Measurements from ENCODE around the gene SCGB1A1. TPM values are rescaled to one million over a fixed set of nuclear protein-coding genes. Genes with fewer than 3 reads are reported as not detected.

The SCGB1A1 gene
- total and polyA plus RNA-seq, 7 donors, result 11.4 TPM; not detected in 6

- Histone ChIP-seq H3K36me3 (no peaks in the 10 kb centered on the region), H3K9me3 (no peaks in the 10 kb centered on the region), H3K4me1 (peaks cover 0 to 40% (median 38%) of the 10 kb centered on the region in 4 donors), H3K4me3 (no peak overlapping the region), H3K27ac (no peak overlapping the region), H3K27me3 (no peaks in the 10 kb centered on the region)
- intact Hi-C loops (cut with DNase I), result no loop called here
- no peak for TF ChIP-seq POLR2AphosphoS5 (IDR thresholded peaks at IDR 0.05)
- no peak for TF ChIP-seq EP300 (IDR thresholded peaks at IDR 0.05)
- TF ChIP-seq POLR2A (IDR thresholded peaks at IDR 0.05), result no peak
- TF ChIP-seq, protein P1, sequence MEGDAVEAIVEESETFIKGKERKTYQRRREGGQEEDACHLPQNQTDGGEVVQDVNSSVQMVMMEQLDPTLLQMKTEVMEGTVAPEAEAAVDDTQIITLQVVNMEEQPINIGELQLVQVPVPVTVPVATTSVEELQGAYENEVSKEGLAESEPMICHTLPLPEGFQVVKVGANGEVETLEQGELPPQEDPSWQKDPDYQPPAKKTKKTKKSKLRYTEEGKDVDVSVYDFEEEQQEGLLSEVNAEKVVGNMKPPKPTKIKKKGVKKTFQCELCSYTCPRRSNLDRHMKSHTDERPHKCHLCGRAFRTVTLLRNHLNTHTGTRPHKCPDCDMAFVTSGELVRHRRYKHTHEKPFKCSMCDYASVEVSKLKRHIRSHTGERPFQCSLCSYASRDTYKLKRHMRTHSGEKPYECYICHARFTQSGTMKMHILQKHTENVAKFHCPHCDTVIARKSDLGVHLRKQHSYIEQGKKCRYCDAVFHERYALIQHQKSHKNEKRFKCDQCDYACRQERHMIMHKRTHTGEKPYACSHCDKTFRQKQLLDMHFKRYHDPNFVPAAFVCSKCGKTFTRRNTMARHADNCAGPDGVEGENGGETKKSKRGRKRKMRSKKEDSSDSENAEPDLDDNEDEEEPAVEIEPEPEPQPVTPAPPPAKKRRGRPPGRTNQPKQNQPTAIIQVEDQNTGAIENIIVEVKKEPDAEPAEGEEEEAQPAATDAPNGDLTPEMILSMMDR (IDR thresholded peaks at IDR 0.05), result no peak
- DNase-seq, result no peak
- 33 to 66% methylated on average over 5 of the region's 5 CpGs for WGBS, 2 donors
These were observed 13.9 kb upstream of the SCGB1A1 start for GRCh38 chr11:62404901-62405300.

- no peaks in the 10 kb centered on the region for H3K36me3 ChIP-seq
- H3K27me3 ChIP-seq, result no peaks in the 10 kb centered on the region
- H3K27ac ChIP-seq, result no peak overlapping the region
- intact Hi-C loops (cut with DNase I), result no loop called here
- WGBS, 2 donors, result 34 to 63% methylated on average over 4 of the region's 4 CpGs
- H3K4me1 ChIP-seq, result peaks cover 0 to 29% (median 27%) of the 10 kb centered on the region in 4 donors
- no peak overlapping the region for H3K4me3 ChIP-seq
- DNase-seq, result no peak
- TF ChIP-seq EP300 (IDR thresholded peaks at IDR 0.05) (no peak), POLR2AphosphoS5 (IDR thresholded peaks at IDR 0.05) (no peak), POLR2A (IDR thresholded peaks at IDR 0.05) (no peak)
- TF ChIP-seq, protein P1 (IDR thresholded peaks at IDR 0.05), result no peak
- no peaks in the 10 kb centered on the region for H3K9me3 ChIP-seq
These were observed 12.8 kb upstream of the SCGB1A1 start for GRCh38 chr11:62406034-62406433.

DNA sequence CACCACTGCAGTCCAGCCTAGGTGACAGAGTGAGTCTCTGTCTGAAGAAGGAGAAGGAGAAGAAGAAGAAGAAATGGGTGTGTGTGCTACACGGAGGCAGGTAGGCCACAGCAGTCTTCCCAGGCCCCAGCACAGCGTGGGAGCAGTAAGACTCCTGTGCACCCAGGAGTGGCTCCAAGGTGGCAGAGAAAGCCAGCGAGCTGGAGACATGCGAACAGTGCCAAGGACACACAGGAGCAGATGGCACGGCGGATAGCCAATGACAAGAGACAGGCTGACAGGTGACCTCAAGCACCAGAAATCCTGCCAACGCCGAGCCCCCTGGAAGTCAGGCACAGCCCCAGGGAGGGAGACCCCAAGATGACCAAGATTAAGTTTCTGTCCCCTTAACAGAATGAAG is 9.0 kb upstream of the SCGB1A1 start:
- DNase-seq, result no peak
- no peak for TF ChIP-seq EP300 (IDR thresholded peaks at IDR 0.05)
- TF ChIP-seq, protein P1 (IDR thresholded peaks at IDR 0.05), result no peak
- no peak for TF ChIP-seq POLR2A (IDR thresholded peaks at IDR 0.05)
- no peak for TF ChIP-seq POLR2AphosphoS5 (IDR thresholded peaks at IDR 0.05)
- no peaks in the 10 kb centered on the region for H3K36me3 ChIP-seq
- H3K9me3 ChIP-seq, result no peaks in the 10 kb centered on the region
- H3K27me3 ChIP-seq, result no peaks in the 10 kb centered on the region
- H3K4me3 ChIP-seq, result no peak overlapping the region
- H3K27ac ChIP-seq, result no peak overlapping the region
- intact Hi-C loops (cut with DNase I), result no loop called here
- 91 to 95% methylated on average over 8 of the region's 8 CpGs for WGBS, 2 donors
- no peaks in the 10 kb centered on the region for H3K4me1 ChIP-seq

DNA sequence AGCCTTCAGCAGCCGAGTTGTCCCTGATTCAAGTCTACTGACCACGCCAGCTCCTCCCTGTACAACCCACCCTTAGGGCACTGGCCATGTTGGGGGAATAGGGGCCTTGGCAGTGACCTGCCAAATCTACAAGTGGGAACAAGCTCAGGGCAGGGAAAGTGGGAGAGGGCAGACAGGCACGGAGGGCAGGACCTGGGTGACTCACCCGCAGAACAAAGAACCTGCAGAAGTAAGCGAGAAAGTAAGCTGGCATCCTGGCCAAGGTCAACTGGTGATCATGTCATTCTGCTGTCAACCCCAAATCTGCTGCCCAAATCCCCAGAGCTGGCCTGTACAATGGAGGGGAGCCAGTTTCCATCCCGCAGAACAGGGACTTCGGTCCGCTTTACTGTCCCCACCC is 7.9 kb upstream of the SCGB1A1 start:
- Histone ChIP-seq H3K27me3 (no peaks in the 10 kb centered on the region), H3K36me3 (no peaks in the 10 kb centered on the region), H3K9me3 (no peaks in the 10 kb centered on the region), H3K4me1 (no peaks in the 10 kb centered on the region), H3K27ac (no peak overlapping the region), H3K4me3 (no peak overlapping the region)
- TF ChIP-seq EP300 (IDR thresholded peaks at IDR 0.05) (no peak), POLR2A (IDR thresholded peaks at IDR 0.05) (no peak), POLR2AphosphoS5 (IDR thresholded peaks at IDR 0.05) (no peak)
- TF ChIP-seq, protein P1 (IDR thresholded peaks at IDR 0.05), result no peak
- no peak for DNase-seq
- intact Hi-C loops (cut with DNase I), result no loop called here
- WGBS, 2 donors, result 86 to 91% methylated on average over 8 of the region's 8 CpGs

DNA sequence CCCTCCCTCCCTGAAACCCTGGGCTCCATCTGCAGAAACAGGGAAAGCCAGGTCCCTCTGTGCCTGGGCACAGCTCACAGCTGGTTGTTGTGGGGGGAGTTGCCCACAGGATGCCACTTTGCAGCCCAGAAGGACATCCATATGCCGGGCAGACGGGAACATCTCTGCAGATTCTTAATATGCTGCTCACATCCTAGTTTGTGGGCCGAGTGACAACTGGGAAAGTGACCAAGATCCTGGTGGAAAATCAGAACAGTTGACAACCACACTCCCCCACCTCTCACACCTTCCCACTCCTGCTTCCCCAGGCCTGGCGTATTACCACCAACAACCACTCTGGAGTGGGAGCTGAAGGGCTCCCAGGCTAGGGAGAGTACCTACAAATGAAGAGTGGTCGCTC is 7.3 kb upstream of the SCGB1A1 start:
- Histone ChIP-seq H3K27ac (no peak overlapping the region), H3K9me3 (no peaks in the 10 kb centered on the region), H3K4me1 (no peaks in the 10 kb centered on the region), H3K4me3 (no peak overlapping the region), H3K36me3 (no peaks in the 10 kb centered on the region), H3K27me3 (no peaks in the 10 kb centered on the region)
- 90% methylated on average over 5 of the region's 5 CpGs for WGBS, 2 donors
- no peak for DNase-seq
- intact Hi-C loops (cut with DNase I), result no loop called here
- TF ChIP-seq, protein P1 (IDR thresholded peaks at IDR 0.05), result no peak
- TF ChIP-seq POLR2A (IDR thresholded peaks at IDR 0.05), result no peak
- no peak for TF ChIP-seq POLR2AphosphoS5 (IDR thresholded peaks at IDR 0.05)
- no peak for TF ChIP-seq EP300 (IDR thresholded peaks at IDR 0.05)

Data from sigmoid colon (tissue), 7 donors.